HEK293T (cell line): Measurements from ENCODE around the gene KCNG3.

Experiments used
- CTCF ChIA-PET: fragments of 350-600 bp; formaldehyde crosslinking; extraction: SDS; loops from one replicate; lab custom pipeline; 2021; ENCODE audit warnings: antibody characterized with exemption, inconsistent platforms; lab: Yijun Ruan, JAX
- POLR2A ChIA-PET: fragments of 350-600 bp; formaldehyde crosslinking; extraction: SDS; loops from one replicate; lab custom pipeline; 2020; ENCODE audit warnings: antibody characterized with exemption, inconsistent platforms; lab: Yijun Ruan, JAX
- DNase-seq: peaks from one replicate; pipeline ENCODE4 v3.0.0; 2012; ENCODE audit warnings: mixed read lengths; ENCODE audit errors: extremely low spot score
- ARNT ChIP-seq: fragments of 450-650 bp; IDR thresholded peaks from 2 replicates; pipeline ENCODE4 v1.6.1; 2017; ENCODE audit warnings: mild to moderate bottlenecking
- BHLHE40 ChIP-seq: fragments of 450-650 bp; IDR thresholded peaks from 2 replicates; pipeline ENCODE4 v1.6.1; 2016; ENCODE audit warnings: mild to moderate bottlenecking, moderate library complexity, borderline replicate concordance
- CTBP1 ChIP-seq: fragments of 450-650 bp; IDR thresholded peaks from 2 replicates; pipeline ENCODE4 v1.6.1; 2016; ENCODE audit warnings: borderline replicate concordance
- ELF4 ChIP-seq: fragments of 450-650 bp; IDR thresholded peaks from 2 replicates; pipeline ENCODE4 v1.6.1; 2017; ENCODE audit warnings: antibody characterized with exemption
- FOXA1 ChIP-seq: fragments of 450-650 bp; IDR thresholded peaks from 2 replicates; pipeline ENCODE4 v1.6.1; 2016; ENCODE audit warnings: mild to moderate bottlenecking
- FOXK2 ChIP-seq: fragments of 450-650 bp; IDR thresholded peaks from 2 replicates; pipeline ENCODE4 v1.6.1; 2016; ENCODE audit warnings: mild to moderate bottlenecking
- FOXM1 ChIP-seq: fragments of 450-650 bp; IDR thresholded peaks from 2 replicates; pipeline ENCODE4 v1.6.1; 2017; ENCODE audit warnings: mild to moderate bottlenecking, borderline replicate concordance
- HDGF ChIP-seq: fragments of 450-650 bp; IDR thresholded peaks from 2 replicates; pipeline ENCODE4 v1.6.1; 2017; ENCODE audit warnings: antibody characterized with exemption, borderline replicate concordance
- L3MBTL2 ChIP-seq: fragments of 450-650 bp; conservative IDR thresholded peaks from 2 replicates; pipeline ENCODE4 v1.6.1; 2016; ENCODE audit warnings: mild to moderate bottlenecking
- LEF1 ChIP-seq: fragments of 450-650 bp; IDR thresholded peaks from 2 replicates; pipeline ENCODE4 v1.6.1; 2017; ENCODE audit warnings: mild to moderate bottlenecking, borderline replicate concordance
- NFRKB ChIP-seq: fragments of 450-650 bp; IDR thresholded peaks from 2 replicates; pipeline ENCODE4 v1.6.1; 2016; ENCODE audit warnings: mild to moderate bottlenecking, moderate library complexity
- PKNOX1 ChIP-seq: fragments of 450-650 bp; IDR thresholded peaks from 2 replicates; pipeline ENCODE4 v1.6.1; 2016
- SP1 ChIP-seq: fragments of 450-650 bp; IDR thresholded peaks from 2 replicates; pipeline ENCODE4 v1.6.1; 2017
- SUZ12 ChIP-seq: fragments of 450-650 bp; IDR thresholded peaks from 2 replicates; pipeline ENCODE4 v1.6.1; 2016; ENCODE audit warnings: mild to moderate bottlenecking
- TARDBP ChIP-seq: fragments of 450-650 bp; IDR thresholded peaks from 2 replicates; pipeline ENCODE4 v1.6.1; 2016
- ZNF384 ChIP-seq: fragments of 450-650 bp; IDR thresholded peaks from 2 replicates; pipeline ENCODE4 v1.6.1; 2016

The KCNG3 gene

DNA sequence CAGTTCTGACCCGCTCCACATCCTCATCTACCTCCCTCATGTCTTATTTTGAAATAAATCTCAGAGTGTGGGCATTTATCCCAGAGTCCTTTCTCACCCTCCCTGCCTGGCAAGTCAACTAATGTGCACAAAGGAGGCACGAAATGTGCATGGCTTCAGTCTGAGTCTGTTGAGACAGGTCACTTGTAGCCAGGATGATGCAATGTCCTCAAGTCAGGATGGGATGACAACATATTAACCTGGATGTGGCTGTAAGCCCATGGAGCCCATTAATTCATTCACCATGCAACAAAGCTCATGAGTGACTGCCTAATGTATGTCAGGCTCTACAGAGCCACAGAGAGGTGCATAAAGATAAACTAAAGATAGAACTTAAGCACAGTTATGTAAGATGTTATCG, 34.5 kb downstream of the KCNG3 start:
- TF ChIP-seq SP1 (no peak), PKNOX1 (no peak), FOXM1 (no peak), CTBP1 (no peak), L3MBTL2 (no peak), NFRKB (no peak)
- ChIA-PET POLR2A (no interaction called here), CTCF (no interaction called here)
- no peak for DNase-seq

- no peak for DNase-seq
- ChIA-PET CTCF (no interaction called here), POLR2A (no interaction called here)
- TF ChIP-seq FOXM1 (no peak), HDGF (no peak), SP1 (no peak), ZNF384 (no peak), BHLHE40 (no peak), SUZ12 (no peak), FOXA1 (no peak), CTBP1 (no peak), TARDBP (no peak), PKNOX1 (no peak), ARNT (no peak), NFRKB (no peak), L3MBTL2 (no peak), LEF1 (no peak)
Observed at GRCh38 chr2:42458396-42458795, 35.4 kb downstream of the KCNG3 start.

GRCh38 chr2:42457011-42457410, 36.8 kb downstream of the KCNG3 start:
- ChIA-PET CTCF (interaction anchor here (0.7 to 1.0 kb wide), 3 partner anchors 8 to 356 kb away, joined by 3 to 5 read pairs (median 4); no protein-coding TSS in a partner anchor), POLR2A (interaction anchor here (0.9 kb wide), 1 partner anchor 409 kb away, joined by 3 read pairs; the partner anchor contains the start of gene PKDCC)
- TF ChIP-seq FOXM1 = no peak
- no peak for TF ChIP-seq NFRKB
- no peak for TF ChIP-seq L3MBTL2
- TF ChIP-seq LEF1 = no peak
- no peak for TF ChIP-seq FOXA1
- TF ChIP-seq SP1 = no peak
- DNase-seq = peak; percentile 20

GRCh38 chr2:42456126-42456839, 37.5 kb downstream of the KCNG3 start:
- CTCF ChIA-PET = interaction anchor here (0.7 to 1.0 kb wide), 3 partner anchors 8 to 357 kb away, joined by 3 to 5 read pairs (median 4); no protein-coding TSS in a partner anchor
- no peak for DNase-seq
- TF ChIP-seq SP1 = no peak
- no peak for TF ChIP-seq FOXK2
- TF ChIP-seq NFRKB = no peak
- POLR2A ChIA-PET = no interaction called here

DNA sequence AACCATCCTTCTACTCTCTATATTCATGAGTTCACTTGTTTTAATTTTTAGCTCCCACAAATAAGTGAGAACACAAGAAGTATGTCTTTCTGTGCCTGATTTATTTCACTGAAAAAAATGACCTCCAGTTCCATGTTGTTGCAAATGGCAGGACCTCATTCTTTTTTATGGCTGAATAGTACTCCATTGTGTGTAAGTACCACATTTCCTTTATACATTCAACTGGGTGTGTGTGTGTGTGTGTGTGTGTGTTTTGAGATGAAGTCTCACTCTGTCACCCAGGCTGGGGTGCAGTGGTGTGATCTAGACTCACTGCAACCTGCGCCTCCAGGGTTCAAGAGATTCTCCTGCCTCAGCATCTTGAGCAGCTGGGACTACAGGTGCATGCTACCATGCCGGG, 41.2 kb downstream of the KCNG3 start:
- POLR2A ChIA-PET = no interaction called here
- TF ChIP-seq NFRKB (no peak), SP1 (no peak), ARNT (no peak), L3MBTL2 (no peak), FOXK2 (no peak)
- no peak for DNase-seq
- CTCF ChIA-PET = no interaction called here

GRCh38 chr2:42450136-42450535, 43.6 kb downstream of the KCNG3 start:
- DNase-seq = no peak
- ChIA-PET POLR2A (no interaction called here), CTCF (interaction anchor here (1.1 kb wide), 1 partner anchor 14 kb away, joined by 3 read pairs; no protein-coding TSS in a partner anchor)
- TF ChIP-seq ELF4 (no peak), HDGF (no peak), CTBP1 (no peak), BHLHE40 (no peak), ZNF384 (no peak), NFRKB (no peak)

DNA sequence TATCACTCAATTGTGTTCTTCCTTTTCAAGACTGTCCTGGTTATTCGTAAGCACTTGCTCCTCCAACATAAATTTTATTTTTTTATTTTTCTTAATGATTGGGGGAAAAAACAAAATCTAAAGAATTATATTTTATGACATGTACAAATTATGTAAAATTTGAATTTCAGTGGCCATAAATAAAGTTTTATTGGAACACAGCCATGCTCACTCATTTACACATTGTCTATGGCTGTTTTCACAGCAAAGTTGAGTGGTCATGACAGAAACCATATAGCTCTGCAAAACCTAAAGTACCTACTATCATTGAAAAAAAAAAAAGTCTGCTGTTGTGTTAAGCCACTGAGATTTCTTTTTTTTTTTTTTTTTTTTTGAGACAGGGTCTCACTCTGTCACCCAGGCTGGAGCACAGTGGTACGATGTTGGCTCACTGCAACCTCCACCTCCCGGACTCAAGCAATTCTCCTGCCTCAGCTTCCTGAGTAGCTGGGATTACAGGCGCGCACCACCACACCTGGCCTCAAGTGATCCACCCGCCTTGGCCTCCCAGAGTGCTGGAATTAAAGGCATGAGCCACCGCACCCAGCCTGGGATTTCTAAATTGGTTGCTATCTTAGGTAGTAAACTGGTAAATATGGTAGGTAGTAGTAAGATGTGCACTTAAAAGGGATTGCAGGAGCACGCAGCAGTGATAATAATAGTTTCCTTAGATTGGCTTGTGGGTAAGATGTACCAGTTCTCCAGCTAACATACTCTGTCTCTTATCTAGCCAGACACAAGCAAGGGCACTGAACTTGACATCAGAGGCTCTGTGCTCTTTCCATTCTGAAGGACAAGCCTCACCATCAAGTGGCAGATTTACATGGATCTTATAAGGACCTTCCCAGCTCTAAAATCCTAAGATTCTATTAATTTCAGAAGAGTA, 44.4 kb downstream of the KCNG3 start:
- TF ChIP-seq ZNF384 (peak; percentile 47; the same call in 1 of the 2 replicates), ELF4 (no peak)
- no peak for DNase-seq
- CTCF ChIA-PET = interaction anchor here (1.1 kb wide), 1 partner anchor 15 kb away, joined by 3 read pairs; no protein-coding TSS in a partner anchor
- POLR2A ChIA-PET = no interaction called here
